Measurements from ENCODE around the gene CPVL. TPM values are rescaled to one million over a fixed set of nuclear protein-coding genes. Genes with fewer than 3 reads are reported as not detected.

Gene CPVL
- total RNA-seq, 1 experiment from 2014 or later: 26.9 TPM

- Histone ChIP-seq H3K18ac (ENCODE audit: insufficient read length, low read depth, low read length) (no peak overlapping the region), H2BK15ac (ENCODE audit: low read depth, low read length) (no peak overlapping the region), H2BK20ac (ENCODE audit: low read depth, low read length, poor library complexity, severe bottlenecking) (no peak overlapping the region), H3K27me3 (ENCODE audit: insufficient read depth, low read length) (no peaks in the 10 kb centered on the region), H4K8ac (replicated peaks; ENCODE audit: insufficient read length, low read depth, low read length) (no peak overlapping the region), H3K14ac (ENCODE audit: insufficient read depth, low read length) (no peak overlapping the region), H4K5ac (ENCODE audit: insufficient read length, low read depth, low read length) (no peak overlapping the region), H3T11ph (ENCODE audit: low read length) (no peak overlapping the region), H3K4ac (ENCODE audit: low read depth, low read length) (no peak overlapping the region), H3K79me2 (ENCODE audit: insufficient read depth, low read length) (no peaks in the 10 kb centered on the region), H3K4me2 (ENCODE audit: insufficient read depth, insufficient read length, low read length) (no peak overlapping the region), H2AFZ (ENCODE audit: low read length) (no peak overlapping the region), H3K9ac (ENCODE audit: extremely low read depth, insufficient read length, low read length) (no peak overlapping the region), H3K23ac (ENCODE audit: insufficient read length, low read depth, low read length) (no peak overlapping the region), H3K79me1 (ENCODE audit: insufficient read depth, low read depth, low read length, poor library complexity, severe bottlenecking) (no peaks in the 10 kb centered on the region), H4K20me1 (ENCODE audit: control insufficient read depth, insufficient read depth, insufficient read length) (no peaks in the 10 kb centered on the region), H2BK120ac (ENCODE audit: low read depth, low read length, poor library complexity, severe bottlenecking) (no peak overlapping the region), H3K23me2 (ENCODE audit: insufficient read length, low read depth, low read length, poor library complexity, severe bottlenecking) (no peaks in the 10 kb centered on the region), H3K56ac (ENCODE audit: insufficient read length, low read depth, low read length) (no peak overlapping the region), H2AK5ac (ENCODE audit: insufficient read length, low read length) (no peak overlapping the region), H3K9me3 (ENCODE audit: control insufficient read depth, low read depth, low read length) (no peaks in the 10 kb centered on the region), H3K27ac (ENCODE audit: insufficient read length, low read depth, low read length) (no peak overlapping the region), H2BK12ac (ENCODE audit: insufficient read length, low read depth, low read length) (no peak overlapping the region), H4K91ac (ENCODE audit: insufficient read length, low read depth, low read length) (no peak overlapping the region), H3K4me1 (ENCODE audit: insufficient read depth, low read length) (peaks cover 8% of the 10 kb centered on the region; the same call in 1 of the 2 replicates), H2BK5ac (ENCODE audit: insufficient read length, low read length) (no peak overlapping the region)
- no peak for DNase-seq
- Mint-ChIP-seq H3K27me3 (ENCODE audit: low read depth) (no peaks in the 10 kb centered on the region), H3K36me3 (ENCODE audit: insufficient read depth in 1 of 3, low read depth in 3 of 3) (peaks cover 0 to 16% (median 3%) of the 10 kb centered on the region in 3 experiments; a peak in 5 of 7 replicates), H3K4me1 (peaks cover 23 to 31% of the 10 kb centered on the region in 2 experiments), H3K9me3 (peaks cover 6 to 12% of the 10 kb centered on the region in 2 experiments), H3K4me3 (no peak overlapping the region), H3K27ac (no peak overlapping the region)
- WGBS (ENCODE audit: extremely low coverage, insufficient read length, low lambda C conversion rate): no CpG with 5 or more reads among the region's 5 CpGs
- TF ChIP-seq CTCF (conservative IDR thresholded peaks at IDR 0.05): no peak
Observed at GRCh38 chr7:28999427-28999826, 146.9 kb downstream of the CPVL start.

All from H9 (cell line).